ENCODE measurements around the gene FAM187B.
"Not testable (repeated sequence)": the region's sequence is repeated elsewhere in the genome, so short reads cannot be mapped to it uniquely, and the experiment has no call there.

FAM187B gene

GRCh38 chr19:35222373-35223015 is 6.0 kb downstream of the FAM187B start:
- DNase-seq (ENCODE audit: low read depth, low spot score), result no peak
- no peak for TF ChIP-seq CTCF (IDR thresholded peaks at IDR 0.05; ENCODE audit: insufficient read depth, low read length, missing control alignments)
- CTCF ChIA-PET, result no interaction called here
- H3K4me3 ChIP-seq (ENCODE audit: low read depth, low read length), result no peak overlapping the region
- POLR2A ChIA-PET, result no interaction called here

- CTCF ChIA-PET; POLR2A ChIA-PET; DNase-seq (ENCODE audit: low read depth, low spot score); H3K4me3 ChIP-seq (ENCODE audit: low read depth, low read length): not testable (repeated sequence)
These were observed 7.5 kb downstream of the FAM187B start for GRCh38 chr19:35220973-35221590.

- CTCF ChIA-PET, result no interaction called here
- DNase-seq (ENCODE audit: low read depth, low spot score), result no peak
- POLR2A ChIA-PET, result no interaction called here
These were observed 8.1 kb downstream of the FAM187B start for GRCh38 chr19:35220315-35220921.

GRCh38 chr19:35219008-35219407 is 9.5 kb downstream of the FAM187B start:
- CTCF ChIA-PET, result no interaction called here
- no peak for DNase-seq (ENCODE audit: low read depth, low spot score)
- no peak overlapping the region for H3K4me3 ChIP-seq (ENCODE audit: low read depth, low read length)
- no peak for TF ChIP-seq CTCF (IDR thresholded peaks at IDR 0.05; ENCODE audit: insufficient read depth, low read length, missing control alignments)
- POLR2A ChIA-PET, result no interaction called here

More at GRCh38 chr19:35220315-35220921, 8.1 kb downstream of the FAM187B start:
- no peak for TF ChIP-seq CTCF (IDR thresholded peaks at IDR 0.05; ENCODE audit: insufficient read depth, low read length, missing control alignments)
- no peak overlapping the region for H3K4me3 ChIP-seq (ENCODE audit: low read depth, low read length)

GRCh38 chr19:35217649-35217990 is 10.9 kb downstream of the FAM187B start:
- TF ChIP-seq CTCF (IDR thresholded peaks at IDR 0.05; ENCODE audit: insufficient read depth, low read length, missing control alignments), result no peak
- POLR2A ChIA-PET, result no interaction called here
- no peak overlapping the region for H3K4me3 ChIP-seq (ENCODE audit: low read depth, low read length)
- no peak for DNase-seq (ENCODE audit: low read depth, low spot score)
- CTCF ChIA-PET, result no interaction called here

GRCh38 chr19:35216833-35217648 is 11.5 kb downstream of the FAM187B start:
- ChIA-PET CTCF (no interaction called here), POLR2A (no interaction called here)
- DNase-seq (ENCODE audit: low read depth, low spot score), result no peak
- H3K4me3 ChIP-seq (ENCODE audit: low read depth, low read length), result no peak overlapping the region
- TF ChIP-seq CTCF (IDR thresholded peaks at IDR 0.05; ENCODE audit: insufficient read depth, low read length, missing control alignments), result no peak
